GM12874 (cell line): Measurements from ENCODE around the gene CPSF6.

Experiments used
- TF ChIP-seq, protein P1 (sequence below): IDR thresholded peaks from 2 replicates; pipeline ENCODE4 v1.5.1; 2011; ENCODE audit warnings: low read depth, mild to moderate bottlenecking, control low read depth, low read length, moderate library complexity; ENCODE audit not compliant: insufficient read depth

CPSF6 gene

DNA sequence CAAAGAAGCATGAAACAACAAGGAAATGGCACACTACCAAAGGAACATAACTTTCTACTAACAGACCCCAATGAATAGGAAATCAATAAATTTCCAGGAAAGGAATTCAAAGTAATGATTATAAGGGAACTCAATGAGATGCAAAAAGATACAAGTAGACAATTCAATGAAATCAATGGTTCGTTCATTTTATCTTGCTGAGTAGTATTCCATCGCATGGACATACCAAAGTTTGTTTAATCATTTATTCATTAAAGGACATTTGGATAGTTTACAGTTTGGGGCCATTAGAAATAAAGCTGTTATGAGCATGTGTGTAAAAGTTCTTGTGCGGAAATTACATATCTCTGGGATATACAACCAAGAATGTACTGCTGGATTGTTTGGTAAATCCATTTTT, 73.8 kb downstream of the CPSF6 start:
- TF ChIP-seq, protein P1, sequence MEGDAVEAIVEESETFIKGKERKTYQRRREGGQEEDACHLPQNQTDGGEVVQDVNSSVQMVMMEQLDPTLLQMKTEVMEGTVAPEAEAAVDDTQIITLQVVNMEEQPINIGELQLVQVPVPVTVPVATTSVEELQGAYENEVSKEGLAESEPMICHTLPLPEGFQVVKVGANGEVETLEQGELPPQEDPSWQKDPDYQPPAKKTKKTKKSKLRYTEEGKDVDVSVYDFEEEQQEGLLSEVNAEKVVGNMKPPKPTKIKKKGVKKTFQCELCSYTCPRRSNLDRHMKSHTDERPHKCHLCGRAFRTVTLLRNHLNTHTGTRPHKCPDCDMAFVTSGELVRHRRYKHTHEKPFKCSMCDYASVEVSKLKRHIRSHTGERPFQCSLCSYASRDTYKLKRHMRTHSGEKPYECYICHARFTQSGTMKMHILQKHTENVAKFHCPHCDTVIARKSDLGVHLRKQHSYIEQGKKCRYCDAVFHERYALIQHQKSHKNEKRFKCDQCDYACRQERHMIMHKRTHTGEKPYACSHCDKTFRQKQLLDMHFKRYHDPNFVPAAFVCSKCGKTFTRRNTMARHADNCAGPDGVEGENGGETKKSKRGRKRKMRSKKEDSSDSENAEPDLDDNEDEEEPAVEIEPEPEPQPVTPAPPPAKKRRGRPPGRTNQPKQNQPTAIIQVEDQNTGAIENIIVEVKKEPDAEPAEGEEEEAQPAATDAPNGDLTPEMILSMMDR: no peak

DNA sequence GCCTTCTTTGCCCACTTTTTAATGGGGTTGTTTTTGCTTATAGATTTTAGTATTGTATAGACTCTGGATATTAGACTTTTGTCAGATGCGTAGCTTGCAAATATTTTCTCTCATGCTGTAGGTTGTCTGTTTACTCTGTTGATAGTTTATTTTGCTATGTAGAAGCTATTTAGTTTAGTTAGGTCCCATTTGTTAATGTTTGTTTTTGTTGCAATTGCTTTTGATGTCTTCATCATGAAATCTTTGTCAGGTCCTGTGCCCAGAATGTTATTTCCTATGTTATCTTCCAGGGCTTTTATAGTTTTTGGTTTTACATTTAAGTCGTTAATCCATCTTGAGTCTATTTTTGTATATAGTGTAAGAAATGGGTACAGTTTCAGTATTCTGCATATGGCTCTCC, 78.9 kb downstream of the CPSF6 start:
- TF ChIP-seq, protein P1: no peak

DNA sequence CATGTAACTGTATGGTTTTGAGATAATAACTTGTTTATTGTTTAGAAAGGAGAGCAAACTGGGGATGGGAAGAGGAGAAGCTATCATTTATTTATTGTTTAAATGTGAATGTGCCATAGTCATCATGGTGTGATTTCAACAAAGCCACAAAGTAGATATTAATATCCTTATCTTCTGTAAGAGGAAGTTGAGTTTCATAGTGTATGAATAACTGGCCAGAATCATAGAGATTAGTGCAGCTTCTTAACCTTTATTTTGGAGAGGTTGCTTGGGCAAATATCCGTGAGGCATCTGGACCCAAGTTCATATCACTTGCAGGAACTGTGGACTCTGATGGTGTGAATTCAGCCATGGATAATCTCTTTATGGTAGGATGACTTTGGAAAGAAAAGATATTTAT, 82.0 kb downstream of the CPSF6 start:
- TF ChIP-seq, protein P1: no peak
